K562 (cell line): Measurements from ENCODE around the gene SND1. TPM values are rescaled to one million over a fixed set of nuclear protein-coding genes. Genes with fewer than 3 reads are reported as not detected.

Experiments
- ATAC-seq: fragments of 200-7000 bp; cut with Tn5 transposase; 3 replicates; pipeline ENCODE4 v1.9.1; 2020; ENCODE audit warnings: moderate library complexity
- BruUV-seq: library from RNA; stranded (reverse); fragments of 400-500 nt; replicated peaks from 2 replicates; lab custom pipeline; 2021; lab: Mats Ljungman, UMichigan
- CTCF ChIA-PET: fragments of 300-600 bp; formaldehyde crosslinking; extraction: SDS; loops from one replicate; lab custom pipeline; 2021; ENCODE audit warnings: low intra/inter-chr PET ratio; lab: Yijun Ruan, JAX
- POLR2A ChIA-PET: fragments of 300-600, 350-650 bp; sonication (Branson Sonifier 250); formaldehyde crosslinking; extraction: SDS; loops from one replicate; lab custom pipeline; 2021; ENCODE audit warnings: antibody characterized with exemption, inconsistent platforms; lab: Yijun Ruan, JAX
- DNase-seq, 4 experiments: peaks; one replicate each; pipeline versions ENCODE4 v3.0.0 to v3.0.0-alpha.2; 2011 to 2018; ENCODE audit warnings: low spot score in 3 of 4, mixed read lengths in 3 of 4; ENCODE audit errors: extremely low read depth in 1 of 4
- FAIRE-seq: peaks from 2 replicates; lab custom pipeline; 2011; peaks lifted over from hg19 to GRCh38; lab: Jason Lieb, UNC
- H2AFZ ChIP-seq: 2 replicates; pipeline ENCODE4 v1.6.0; 2011; ENCODE audit warnings: low read depth, low read length, control low read depth, inconsistent platforms
- H3K27ac ChIP-seq: fragments of 200-600 bp; 3 replicates; pipeline ENCODE4 v1.8.0; 2011; ENCODE audit warnings: low read depth, mild to moderate bottlenecking, control low read depth, inconsistent platforms, low read length, moderate library complexity, mixed read lengths; ENCODE audit errors: extremely low read depth
- H3K27me3 ChIP-seq, 2 experiments: fragments of 300-600 bp in 1 of 2; 2 replicates in 1 of 2; 3 replicates in 1 of 2; pipeline versions ENCODE4 v1.6.0 to v1.8.0; 2011; ENCODE audit warnings: inconsistent platforms in 2 of 2, low read length in 2 of 2, mild to moderate bottlenecking in 1 of 2, mixed read lengths in 1 of 2, moderate library complexity in 1 of 2; ENCODE audit not compliant: control insufficient read depth in 2 of 2, insufficient read depth in 2 of 2
- H3K36me3 ChIP-seq: fragments of 300-600 bp; 3 replicates; pipeline ENCODE4 v1.8.0; 2011; ENCODE audit warnings: mild to moderate bottlenecking, low read length, inconsistent platforms; ENCODE audit not compliant: control insufficient read depth, insufficient read depth
- H3K4me1 ChIP-seq, 2 experiments: fragments of 200-600 bp in 1 of 2; replicated peaks in 1 of 2; 2 replicates in 1 of 2; 3 replicates in 1 of 2; pipeline versions ENCODE4 v1.5.1 to v1.8.0; 2011; ENCODE audit warnings: inconsistent platforms in 2 of 2, low read length in 2 of 2, mild to moderate bottlenecking in 1 of 2, mixed read lengths in 1 of 2, moderate library complexity in 1 of 2; ENCODE audit not compliant: control insufficient read depth in 2 of 2, insufficient read depth in 2 of 2
- H3K4me2 ChIP-seq: 2 replicates; pipeline ENCODE4 v1.6.1; 2011; ENCODE audit warnings: low read length, control low read depth, inconsistent platforms, mixed read lengths; ENCODE audit not compliant: insufficient read depth
- H3K4me3 ChIP-seq: fragments of 200-600 bp; sonication (generic), shearing (Covaris generic); 2 replicates; pipeline ENCODE4 v1.5.1; 2016; ENCODE audit warnings: control low read depth, inconsistent platforms
- H3K79me2 ChIP-seq: fragments of 200-600 bp; 3 replicates; pipeline ENCODE4 v1.8.0; 2011; ENCODE audit warnings: low read length, inconsistent platforms; ENCODE audit not compliant: control insufficient read depth, insufficient read depth
- H3K9ac ChIP-seq, 2 experiments: 2 replicates each; pipeline versions ENCODE4 v1.6.0 to v1.6.1; 2011; ENCODE audit warnings: low read depth in 2 of 2, low read length in 2 of 2, control low read depth in 1 of 2, inconsistent platforms in 1 of 2, mild to moderate bottlenecking in 1 of 2, mixed read lengths in 1 of 2; ENCODE audit not compliant: insufficient read depth in 1 of 2
- H3K9me1 ChIP-seq: one replicate; pipeline ENCODE4 v1.6.0; 2011; ENCODE audit warnings: inconsistent platforms, mild to moderate bottlenecking, low read length, moderate library complexity; ENCODE audit not compliant: control insufficient read depth, insufficient read depth
- H3K9me3 ChIP-seq: replicated peaks from 2 replicates; pipeline ENCODE4 v1.5.1; 2011; ENCODE audit warnings: low read depth, low read length, inconsistent platforms; ENCODE audit not compliant: control insufficient read depth, insufficient read depth
- H4K20me1 ChIP-seq: replicated peaks from 2 replicates; pipeline ENCODE4 v1.6.1; 2011; ENCODE audit warnings: low read length, inconsistent platforms, mixed read lengths; ENCODE audit not compliant: control insufficient read depth, insufficient read depth
- MTA3 ChIP-seq: fragments of 450-650 bp; formaldehyde crosslinking; IDR thresholded peaks from 2 replicates; pipeline ENCODE4 v1.6.1; 2017; ENCODE audit warnings: mild to moderate bottlenecking, borderline replicate concordance
- in situ Hi-C: fragments of 300-500 bp; cut with MboI; formaldehyde crosslinking; loops from 4 replicates; pipeline ENCODE4 v1.15.0; 2018; ENCODE audit warnings: inconsistent platforms, mixed read lengths
- intact Hi-C: fragments of 100-400 bp; cut with micrococcal nuclease; formaldehyde crosslinking; loops from 2 replicates; pipeline ENCODE4 v1.14.2; 2022
- polyA plus RNA-seq, 8 experiments: library from polyadenylated mRNA; depleted of rRNA in 4 of 8; stranded (reverse) in 5 of 8; unstranded in 3 of 8; fragments of >200 nt; fragmentation: Nextera tagmentation in 2 of 8; fragmentation: Illumina TruSeq in 1 of 8; extraction: Ambion mirVana in 2 of 8; extraction: Trizol in 1 of 8; gene quantifications; 2 replicates each; pipeline versions ENCODE4 v1.2.1 to v1.2.3, GENCODE V29; 2011 to 2014; ENCODE audit warnings: inconsistent platforms in 1 of 8, missing spikeins in 1 of 8
- total RNA-seq, 7 experiments: library from RNA; depleted of rRNA in 6 of 7; stranded (reverse); fragments of >200 nt in 6 of 7; fragmentation: Illumina TruSeq in 2 of 7; extraction: Trizol in 2 of 7; gene quantifications; 2 replicates each; pipeline versions ENCODE4 v1.2.1 to v1.2.3, GENCODE V29; 2011 to 2021; ENCODE audit warnings: low replicate concordance in 1 of 7
- TF ChIP-seq, protein P1 (sequence below): sonication (generic); formaldehyde crosslinking; IDR thresholded peaks from 2 replicates; pipeline ENCODE4 v1.8.1; 2023; ENCODE audit warnings: missing genetic modification reagents, mild to moderate bottlenecking, borderline replicate concordance
- TF ChIP-seq, protein P2 (sequence below): sonication (generic); formaldehyde crosslinking; IDR thresholded peaks from 2 replicates; pipeline ENCODE4 v1.8.0; 2023; ENCODE audit warnings: mild to moderate bottlenecking, missing genetic modification reagents
- TF ChIP-seq, protein P3 (sequence below): fragments of 450-650 bp; formaldehyde crosslinking; IDR thresholded peaks from 2 replicates; pipeline ENCODE4 v1.4.0; 2020; ENCODE audit warnings: mild to moderate bottlenecking, mixed read lengths

The SND1 gene
- total and polyA plus RNA-seq, 9 of the 15 experiments (the other 6 are each of a cell fraction or from before 2014, with no cell fraction given): 46.5 to 307 (median 191) TPM

DNA sequence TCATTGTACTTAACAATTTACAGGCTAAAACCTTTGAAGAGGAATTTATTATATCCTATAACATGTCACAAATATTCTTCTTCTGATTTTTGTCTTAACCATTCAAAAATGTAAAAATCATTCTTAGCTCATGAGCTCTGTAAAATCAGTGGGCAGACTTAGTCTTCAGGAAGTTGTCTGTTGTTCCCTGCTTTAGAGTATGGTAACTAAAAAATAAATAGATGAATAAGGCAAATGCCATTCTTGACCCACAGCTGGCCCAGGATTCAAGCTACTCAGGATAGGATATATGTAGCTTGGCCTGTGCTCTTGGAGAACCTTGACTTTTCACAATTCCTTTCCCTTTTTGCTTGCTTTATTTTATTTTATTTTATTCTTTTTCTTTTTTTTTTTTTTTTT lies 327.7 kb downstream of the SND1 start:
- ChIA-PET POLR2A (interaction anchor here (0.5 to 3.4 kb wide), 2 partner anchors 10 to 84 kb away, joined by 3 to 12 read pairs; no protein-coding TSS in a partner anchor), CTCF (no interaction called here)
- Histone ChIP-seq H2AFZ (no peak overlapping the region), H3K4me2 (no peak overlapping the region), H3K27ac (no peak overlapping the region), H3K9me1 (no peaks in the 10 kb centered on the region), H3K79me2 (peaks cover 10% of the 10 kb centered on the region; the same call in 2 of the 3 replicates), H4K20me1 (no peaks in the 10 kb centered on the region), H3K4me3 (no peak overlapping the region), H3K36me3 (peaks cover 37% of the 10 kb centered on the region), H3K9me3 (peaks cover 8% of the 10 kb centered on the region; the same call in 1 of the 2 replicates), H3K9ac (no peak overlapping the region), H3K4me1 (peaks cover 4 to 20% of the 10 kb centered on the region in 2 experiments), H3K27me3 (no peaks in the 10 kb centered on the region)
- intact Hi-C loops: no loop called here
- no TSS peak for BruUV-seq
- DNase-seq (no peak), FAIRE-seq (no peak), ATAC-seq (no peak)
- in situ Hi-C loops: no loop called here
- TF ChIP-seq, protein P1, sequence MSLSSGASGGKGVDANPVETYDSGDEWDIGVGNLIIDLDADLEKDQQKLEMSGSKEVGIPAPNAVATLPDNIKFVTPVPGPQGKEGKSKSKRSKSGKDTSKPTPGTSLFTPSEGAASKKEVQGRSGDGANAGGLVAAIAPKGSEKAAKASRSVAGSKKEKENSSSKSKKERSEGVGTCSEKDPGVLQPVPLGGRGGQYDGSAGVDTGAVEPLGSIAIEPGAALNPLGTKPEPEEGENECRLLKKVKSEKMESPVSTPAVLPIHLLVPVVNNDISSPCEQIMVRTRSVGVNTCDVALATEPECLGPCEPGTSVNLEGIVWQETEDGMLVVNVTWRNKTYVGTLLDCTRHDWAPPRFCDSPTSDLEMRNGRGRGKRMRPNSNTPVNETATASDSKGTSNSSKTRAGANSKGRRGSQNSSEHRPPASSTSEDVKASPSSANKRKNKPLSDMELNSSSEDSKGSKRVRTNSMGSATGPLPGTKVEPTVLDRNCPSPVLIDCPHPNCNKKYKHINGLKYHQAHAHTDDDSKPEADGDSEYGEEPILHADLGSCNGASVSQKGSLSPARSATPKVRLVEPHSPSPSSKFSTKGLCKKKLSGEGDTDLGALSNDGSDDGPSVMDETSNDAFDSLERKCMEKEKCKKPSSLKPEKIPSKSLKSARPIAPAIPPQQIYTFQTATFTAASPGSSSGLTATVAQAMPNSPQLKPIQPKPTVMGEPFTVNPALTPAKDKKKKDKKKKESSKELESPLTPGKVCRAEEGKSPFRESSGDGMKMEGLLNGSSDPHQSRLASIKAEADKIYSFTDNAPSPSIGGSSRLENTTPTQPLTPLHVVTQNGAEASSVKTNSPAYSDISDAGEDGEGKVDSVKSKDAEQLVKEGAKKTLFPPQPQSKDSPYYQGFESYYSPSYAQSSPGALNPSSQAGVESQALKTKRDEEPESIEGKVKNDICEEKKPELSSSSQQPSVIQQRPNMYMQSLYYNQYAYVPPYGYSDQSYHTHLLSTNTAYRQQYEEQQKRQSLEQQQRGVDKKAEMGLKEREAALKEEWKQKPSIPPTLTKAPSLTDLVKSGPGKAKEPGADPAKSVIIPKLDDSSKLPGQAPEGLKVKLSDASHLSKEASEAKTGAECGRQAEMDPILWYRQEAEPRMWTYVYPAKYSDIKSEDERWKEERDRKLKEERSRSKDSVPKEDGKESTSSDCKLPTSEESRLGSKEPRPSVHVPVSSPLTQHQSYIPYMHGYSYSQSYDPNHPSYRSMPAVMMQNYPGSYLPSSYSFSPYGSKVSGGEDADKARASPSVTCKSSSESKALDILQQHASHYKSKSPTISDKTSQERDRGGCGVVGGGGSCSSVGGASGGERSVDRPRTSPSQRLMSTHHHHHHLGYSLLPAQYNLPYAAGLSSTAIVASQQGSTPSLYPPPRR (CRISPR knock-in tag): no peak
- no peak for TF ChIP-seq MTA3
- TF ChIP-seq, protein P2, sequence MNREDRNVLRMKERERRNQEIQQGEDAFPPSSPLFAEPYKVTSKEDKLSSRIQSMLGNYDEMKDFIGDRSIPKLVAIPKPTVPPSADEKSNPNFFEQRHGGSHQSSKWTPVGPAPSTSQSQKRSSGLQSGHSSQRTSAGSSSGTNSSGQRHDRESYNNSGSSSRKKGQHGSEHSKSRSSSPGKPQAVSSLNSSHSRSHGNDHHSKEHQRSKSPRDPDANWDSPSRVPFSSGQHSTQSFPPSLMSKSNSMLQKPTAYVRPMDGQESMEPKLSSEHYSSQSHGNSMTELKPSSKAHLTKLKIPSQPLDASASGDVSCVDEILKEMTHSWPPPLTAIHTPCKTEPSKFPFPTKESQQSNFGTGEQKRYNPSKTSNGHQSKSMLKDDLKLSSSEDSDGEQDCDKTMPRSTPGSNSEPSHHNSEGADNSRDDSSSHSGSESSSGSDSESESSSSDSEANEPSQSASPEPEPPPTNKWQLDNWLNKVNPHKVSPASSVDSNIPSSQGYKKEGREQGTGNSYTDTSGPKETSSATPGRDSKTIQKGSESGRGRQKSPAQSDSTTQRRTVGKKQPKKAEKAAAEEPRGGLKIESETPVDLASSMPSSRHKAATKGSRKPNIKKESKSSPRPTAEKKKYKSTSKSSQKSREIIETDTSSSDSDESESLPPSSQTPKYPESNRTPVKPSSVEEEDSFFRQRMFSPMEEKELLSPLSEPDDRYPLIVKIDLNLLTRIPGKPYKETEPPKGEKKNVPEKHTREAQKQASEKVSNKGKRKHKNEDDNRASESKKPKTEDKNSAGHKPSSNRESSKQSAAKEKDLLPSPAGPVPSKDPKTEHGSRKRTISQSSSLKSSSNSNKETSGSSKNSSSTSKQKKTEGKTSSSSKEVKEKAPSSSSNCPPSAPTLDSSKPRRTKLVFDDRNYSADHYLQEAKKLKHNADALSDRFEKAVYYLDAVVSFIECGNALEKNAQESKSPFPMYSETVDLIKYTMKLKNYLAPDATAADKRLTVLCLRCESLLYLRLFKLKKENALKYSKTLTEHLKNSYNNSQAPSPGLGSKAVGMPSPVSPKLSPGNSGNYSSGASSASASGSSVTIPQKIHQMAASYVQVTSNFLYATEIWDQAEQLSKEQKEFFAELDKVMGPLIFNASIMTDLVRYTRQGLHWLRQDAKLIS (CRISPR knock-in tag): no peak
- TF ChIP-seq, protein P3, sequence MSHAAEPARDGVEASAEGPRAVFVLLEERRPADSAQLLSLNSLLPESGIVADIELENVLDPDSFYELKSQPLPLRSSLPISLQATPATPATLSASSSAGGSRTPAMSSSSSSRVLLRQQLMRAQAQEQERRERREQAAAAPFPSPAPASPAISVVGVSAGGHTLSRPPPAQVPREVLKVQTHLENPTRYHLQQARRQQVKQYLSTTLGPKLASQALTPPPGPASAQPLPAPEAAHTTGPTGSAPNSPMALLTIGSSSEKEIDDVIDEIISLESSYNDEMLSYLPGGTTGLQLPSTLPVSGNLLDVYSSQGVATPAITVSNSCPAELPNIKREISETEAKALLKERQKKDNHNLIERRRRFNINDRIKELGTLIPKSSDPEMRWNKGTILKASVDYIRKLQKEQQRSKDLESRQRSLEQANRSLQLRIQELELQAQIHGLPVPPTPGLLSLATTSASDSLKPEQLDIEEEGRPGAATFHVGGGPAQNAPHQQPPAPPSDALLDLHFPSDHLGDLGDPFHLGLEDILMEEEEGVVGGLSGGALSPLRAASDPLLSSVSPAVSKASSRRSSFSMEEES (CRISPR knock-in tag): no peak
